CD14-positive monocyte (primary cell): ENCODE measurements around the gene ESCO1. TPM values are rescaled to one million over a fixed set of nuclear protein-coding genes. Genes with fewer than 3 reads are reported as not detected.

Experiments
- DNase-seq, 3 donors: peaks; one replicate each; pipeline ENCODE4 v3.0.0-alpha.2; 2011 to 2022
- H2AFZ ChIP-seq: 2 replicates; pipeline ENCODE4 v1.6.0; 2012; ENCODE audit warnings: mild to moderate bottlenecking, low read depth, low read length, inconsistent platforms; ENCODE audit not compliant: insufficient read depth, poor library complexity, severe bottlenecking
- H3K27ac ChIP-seq, 2 donors: 1 replicate in 1 of 2; 2 replicates in 1 of 2; pipeline ENCODE4 v1.5.1; 2012 to 2013; ENCODE audit warnings: low read length in 2 of 2, control low read depth in 1 of 2, inconsistent platforms in 1 of 2, low read depth in 1 of 2, mild to moderate bottlenecking in 1 of 2
- H3K27me3 ChIP-seq, 2 donors: one replicate each; pipeline versions ENCODE4 v1.6.0 to v1.6.1; 2011 to 2013; ENCODE audit warnings: low read length in 2 of 2; ENCODE audit not compliant: control insufficient read depth in 2 of 2, insufficient read depth in 2 of 2
- H3K36me3 ChIP-seq, 2 donors: replicated peaks in 1 of 2; 1 replicate in 1 of 2; 2 replicates in 1 of 2; pipeline versions ENCODE4 v1.5.1 to v1.6.1; 2012 to 2013; ENCODE audit warnings: low read length in 2 of 2, control low read depth in 1 of 2, inconsistent platforms in 1 of 2, mild to moderate bottlenecking in 1 of 2; ENCODE audit not compliant: insufficient read depth in 2 of 2, control insufficient read depth in 1 of 2
- H3K4me1 ChIP-seq, 2 donors: 1 replicate in 1 of 2; 2 replicates in 1 of 2; pipeline versions ENCODE4 v1.5.1 to v1.6.1; 2012 to 2013; ENCODE audit warnings: low read length in 2 of 2, control low read depth in 1 of 2, inconsistent platforms in 1 of 2, mild to moderate bottlenecking in 1 of 2, moderate library complexity in 1 of 2; ENCODE audit not compliant: insufficient read depth in 2 of 2, control insufficient read depth in 1 of 2
- H3K4me2 ChIP-seq: replicated peaks from 2 replicates; pipeline ENCODE3; 2012; ENCODE audit warnings: low read length, moderate library complexity, mild to moderate bottlenecking; ENCODE audit not compliant: poor library complexity, severe bottlenecking; ENCODE audit errors: extremely low read depth
- H3K4me3 ChIP-seq, 3 experiments: fragments of 200-600 bp in 1 of 3; sonication (generic) in 1 of 3; replicated peaks in 1 of 3; 1 replicate in 2 of 3; 2 replicates in 1 of 3; pipeline ENCODE4 v1.5.1; 2011 to 2013; ENCODE audit warnings: low read length in 3 of 3, mild to moderate bottlenecking in 3 of 3, control low read depth in 2 of 3, low read depth in 2 of 3, inconsistent platforms in 1 of 3, moderate library complexity in 1 of 3
- H3K79me2 ChIP-seq: 2 replicates; pipeline ENCODE4 v1.6.0; 2012; ENCODE audit warnings: mild to moderate bottlenecking, control low read depth, inconsistent platforms, low read length, moderate library complexity; ENCODE audit not compliant: insufficient read depth
- H3K9ac ChIP-seq: 2 replicates; pipeline ENCODE4 v1.6.0; 2017; ENCODE audit warnings: low read length, mild to moderate bottlenecking; ENCODE audit not compliant: insufficient read depth, poor library complexity, severe bottlenecking
- H3K9me3 ChIP-seq, 2 donors: replicated peaks in 1 of 2; 1 replicate in 1 of 2; 2 replicates in 1 of 2; pipeline versions ENCODE4 v1.5.1 to v1.6.1; 2012 to 2013; ENCODE audit warnings: low read length in 2 of 2, control low read depth in 1 of 2; ENCODE audit not compliant: control insufficient read depth in 1 of 2, insufficient read depth in 1 of 2
- H4K20me1 ChIP-seq: 2 replicates; pipeline ENCODE4 v1.6.0; 2012; ENCODE audit warnings: mild to moderate bottlenecking, low read length, control low read depth, moderate library complexity; ENCODE audit not compliant: insufficient read depth
- H3K27ac Mint-ChIP-seq, 7 donors: one replicate each; pipeline ENCODE4 v1.8.0; 2020; ENCODE audit warnings: mild to moderate bottlenecking in 7 of 7, mixed read lengths in 7 of 7, moderate library complexity in 6 of 7, inconsistent platforms in 2 of 7
- H3K27me3 Mint-ChIP-seq, 3 donors: one replicate each; pipeline ENCODE4 v1.8.0; 2021 to 2022; ENCODE audit warnings: low read depth in 3 of 3, mild to moderate bottlenecking in 3 of 3, mixed read lengths in 3 of 3, moderate library complexity in 3 of 3, inconsistent platforms in 1 of 3
- H3K36me3 Mint-ChIP-seq, 2 donors: one replicate each; pipeline ENCODE4 v1.8.0; 2020; ENCODE audit warnings: mixed read lengths in 2 of 2, inconsistent platforms in 1 of 2, mild to moderate bottlenecking in 1 of 2
- H3K4me1 Mint-ChIP-seq: one replicate; pipeline ENCODE4 v1.8.0; 2020; ENCODE audit warnings: mild to moderate bottlenecking, mixed read lengths
- H3K4me3 Mint-ChIP-seq, 2 donors: one replicate each; pipeline ENCODE4 v1.8.0; 2020; ENCODE audit warnings: mild to moderate bottlenecking in 2 of 2, mixed read lengths in 2 of 2, moderate library complexity in 1 of 2
- H3K9me3 Mint-ChIP-seq, 7 donors: one replicate each; pipeline ENCODE4 v1.8.0; 2020 to 2022; ENCODE audit warnings: mixed read lengths in 7 of 7, mild to moderate bottlenecking in 6 of 7, moderate library complexity in 6 of 7, inconsistent platforms in 2 of 7
- WGBS: methylation state at CpG from one replicate; pipeline ENCODE4 v1.1.5; 2013; ENCODE audit warnings: missing lambda C conversion rate; ENCODE audit not compliant: insufficient coverage; 5-methylcytosine and 5-hydroxymethylcytosine counted together
- intact Hi-C, 2 donors: fragments of 100-400 bp; cut with micrococcal nuclease; formaldehyde crosslinking; loops; one replicate each; pipeline versions ENCODE4 v1.15.0 to v1.15.1; 2023
- polyA plus RNA-seq, 3 donors: library from polyadenylated mRNA; depleted of rRNA in 1 of 3; unstranded in 2 of 3; stranded (reverse) in 1 of 3; fragments of 300-500 nt in 2 of 3; fragments of >200 nt in 1 of 3; fragmentation: Illumina TruSeq in 2 of 3; gene quantifications; 1 replicate in 2 of 3; 2 replicates in 1 of 3; pipeline ENCODE4 v1.2.3, GENCODE V29; 2012 to 2021
- TF ChIP-seq, protein P1 (sequence below): fragments of 200-600 bp; IDR thresholded peaks from one replicate; pipeline ENCODE4 v1.8.0; 2022; ENCODE audit warnings: antibody characterized with exemption, mild to moderate bottlenecking

Gene ESCO1
- polyA plus RNA-seq, 3 donors: 1.3 to 6.1 (median 2.5) TPM

GRCh38 chr18:21481739-21482138 lies 118.8 kb downstream of the ESCO1 start:
- no peaks in the 10 kb centered on the region for H3K36me3 ChIP-seq
- no peak overlapping the region for H3K9ac ChIP-seq
- H2AFZ ChIP-seq: no peak overlapping the region
- no peaks in the 10 kb centered on the region for H4K20me1 ChIP-seq
- no peaks in the 10 kb centered on the region for H3K4me1 Mint-ChIP-seq
- no peaks in the 10 kb centered on the region for H3K4me1 ChIP-seq
- H3K4me3 Mint-ChIP-seq: no peak overlapping the region
- intact Hi-C loops: no loop called here
- no peak overlapping the region for H3K4me2 ChIP-seq
- DNase-seq: no peak
- no peaks in the 10 kb centered on the region for H3K27me3 ChIP-seq
- no CpG with 5 or more reads among the region's 2 CpGs for WGBS
- H3K27me3 Mint-ChIP-seq: peaks cover 2 to 7% (median 6%) of the 10 kb centered on the region in 3 donors
- no peaks in the 10 kb centered on the region for H3K9me3 ChIP-seq
- H3K4me3 ChIP-seq: no peak overlapping the region
- H3K27ac ChIP-seq: no peak overlapping the region
- TF ChIP-seq, protein P1, sequence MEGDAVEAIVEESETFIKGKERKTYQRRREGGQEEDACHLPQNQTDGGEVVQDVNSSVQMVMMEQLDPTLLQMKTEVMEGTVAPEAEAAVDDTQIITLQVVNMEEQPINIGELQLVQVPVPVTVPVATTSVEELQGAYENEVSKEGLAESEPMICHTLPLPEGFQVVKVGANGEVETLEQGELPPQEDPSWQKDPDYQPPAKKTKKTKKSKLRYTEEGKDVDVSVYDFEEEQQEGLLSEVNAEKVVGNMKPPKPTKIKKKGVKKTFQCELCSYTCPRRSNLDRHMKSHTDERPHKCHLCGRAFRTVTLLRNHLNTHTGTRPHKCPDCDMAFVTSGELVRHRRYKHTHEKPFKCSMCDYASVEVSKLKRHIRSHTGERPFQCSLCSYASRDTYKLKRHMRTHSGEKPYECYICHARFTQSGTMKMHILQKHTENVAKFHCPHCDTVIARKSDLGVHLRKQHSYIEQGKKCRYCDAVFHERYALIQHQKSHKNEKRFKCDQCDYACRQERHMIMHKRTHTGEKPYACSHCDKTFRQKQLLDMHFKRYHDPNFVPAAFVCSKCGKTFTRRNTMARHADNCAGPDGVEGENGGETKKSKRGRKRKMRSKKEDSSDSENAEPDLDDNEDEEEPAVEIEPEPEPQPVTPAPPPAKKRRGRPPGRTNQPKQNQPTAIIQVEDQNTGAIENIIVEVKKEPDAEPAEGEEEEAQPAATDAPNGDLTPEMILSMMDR: no peak
- H3K27ac Mint-ChIP-seq: no peak overlapping the region
- H3K79me2 ChIP-seq: no peaks in the 10 kb centered on the region
- no peaks in the 10 kb centered on the region for H3K9me3 Mint-ChIP-seq
- H3K36me3 Mint-ChIP-seq: no peaks in the 10 kb centered on the region

GRCh38 chr18:21479721-21480120 lies 120.8 kb downstream of the ESCO1 start:
- no peaks in the 10 kb centered on the region for H3K79me2 ChIP-seq
- H4K20me1 ChIP-seq: no peaks in the 10 kb centered on the region
- no CpG with 5 or more reads among the region's 5 CpGs for WGBS
- H3K4me1 ChIP-seq: no peaks in the 10 kb centered on the region
- Mint-ChIP-seq H3K4me3 (no peak overlapping the region), H3K36me3 (no peaks in the 10 kb centered on the region), H3K9me3 (peaks cover 0 to 3% (median 0%) of the 10 kb centered on the region in 7 donors), H3K27me3 (peaks cover 3 to 9% (median 8%) of the 10 kb centered on the region in 3 donors), H3K4me1 (no peaks in the 10 kb centered on the region), H3K27ac (no peak overlapping the region)
- no peak overlapping the region for H3K27ac ChIP-seq
- intact Hi-C loops: no loop called here
- no peak for DNase-seq
- H2AFZ ChIP-seq: no peak overlapping the region
- TF ChIP-seq, protein P1: no peak
- no peak overlapping the region for H3K4me3 ChIP-seq
- no peaks in the 10 kb centered on the region for H3K9me3 ChIP-seq
- H3K9ac ChIP-seq: no peak overlapping the region
- H3K36me3 ChIP-seq: no peaks in the 10 kb centered on the region
- H3K4me2 ChIP-seq: no peak overlapping the region
- H3K27me3 ChIP-seq: no peaks in the 10 kb centered on the region

Other genes with a start within 250 kb of the ESCO1 start
- gene SNRPD1, start 11.6 kb upstream of the ESCO1 start, polyA plus RNA-seq: 10 to 100 TPM; 13.0 to 56.7 (median 50.9) TPM
- 10 to 100 TPM; 24.6 to 63.6 (median 42.0) TPM for gene ABHD3, start 104.1 kb upstream of the ESCO1 start, polyA plus RNA-seq
- 1 to 10 TPM; 5.7 to 8.5 (median 7.8) TPM for gene MIB1, start 140.1 kb upstream of the ESCO1 start, polyA plus RNA-seq